ENCODE data around the gene C11orf16. TPM values are rescaled to one million over a fixed set of nuclear protein-coding genes. Genes with fewer than 3 reads are reported as not detected.
A peak's percentile ranks its signal among the peaks of the same experiment; 100 is the strongest.
"Not testable (repeated sequence)": the region's sequence is repeated elsewhere in the genome, so short reads cannot be mapped to it uniquely, and the experiment has no call there.

C11orf16 gene
- total RNA-seq, 1 donor: not detected

DNA sequence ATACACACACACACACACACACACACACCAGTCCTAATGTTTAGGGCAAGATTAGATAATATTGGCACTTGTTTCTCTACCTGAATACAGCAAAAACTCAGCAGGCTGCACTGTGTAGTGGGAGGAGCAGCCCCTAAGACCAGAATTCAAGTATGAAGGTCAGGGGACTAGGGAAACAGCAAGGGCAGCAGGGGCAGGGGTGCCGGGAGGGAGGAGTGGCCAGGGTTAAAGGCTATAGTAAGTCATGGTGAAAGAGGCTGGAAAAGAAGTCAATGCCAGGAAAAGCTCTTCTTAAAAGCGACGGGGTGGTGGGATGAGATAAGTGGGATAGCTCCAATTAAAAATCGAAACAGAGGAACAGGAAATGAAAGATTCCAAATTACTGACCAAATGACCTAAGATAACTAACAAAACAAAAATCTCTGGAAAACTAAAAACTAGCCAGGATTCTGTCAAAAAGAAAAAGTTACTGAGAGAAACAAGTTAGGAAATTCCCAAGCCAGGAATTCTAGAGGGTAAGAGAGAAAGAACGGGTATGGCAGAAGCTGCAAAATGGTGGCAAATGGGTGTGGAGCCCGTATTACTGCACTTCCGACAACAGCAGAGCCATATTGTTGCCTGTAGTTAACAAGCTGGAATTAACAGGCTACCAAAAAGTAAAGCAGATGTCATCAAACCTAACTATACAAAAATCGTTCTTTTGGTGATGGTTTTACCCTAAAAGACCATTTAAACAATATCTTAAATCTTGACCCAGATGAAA is 8.8 kb upstream of the C11orf16 start:
- no peaks in the 10 kb centered on the region for H3K9me3 ChIP-seq (ENCODE audit: low read depth, low read length)
- no peaks in the 10 kb centered on the region for H3K79me2 ChIP-seq (ENCODE audit: insufficient read depth, low read length)
- no peaks in the 10 kb centered on the region for H3K36me3 ChIP-seq (ENCODE audit: insufficient read depth, low read length)
- H3K27me3 ChIP-seq (ENCODE audit: insufficient read depth, low read length): no peaks in the 10 kb centered on the region
- no peak overlapping the region for H3K27ac ChIP-seq (ENCODE audit: low read depth, low read length)
- no peaks in the 10 kb centered on the region for H4K20me1 ChIP-seq (ENCODE audit: insufficient read depth, low read length)
- TF ChIP-seq, protein P1, sequence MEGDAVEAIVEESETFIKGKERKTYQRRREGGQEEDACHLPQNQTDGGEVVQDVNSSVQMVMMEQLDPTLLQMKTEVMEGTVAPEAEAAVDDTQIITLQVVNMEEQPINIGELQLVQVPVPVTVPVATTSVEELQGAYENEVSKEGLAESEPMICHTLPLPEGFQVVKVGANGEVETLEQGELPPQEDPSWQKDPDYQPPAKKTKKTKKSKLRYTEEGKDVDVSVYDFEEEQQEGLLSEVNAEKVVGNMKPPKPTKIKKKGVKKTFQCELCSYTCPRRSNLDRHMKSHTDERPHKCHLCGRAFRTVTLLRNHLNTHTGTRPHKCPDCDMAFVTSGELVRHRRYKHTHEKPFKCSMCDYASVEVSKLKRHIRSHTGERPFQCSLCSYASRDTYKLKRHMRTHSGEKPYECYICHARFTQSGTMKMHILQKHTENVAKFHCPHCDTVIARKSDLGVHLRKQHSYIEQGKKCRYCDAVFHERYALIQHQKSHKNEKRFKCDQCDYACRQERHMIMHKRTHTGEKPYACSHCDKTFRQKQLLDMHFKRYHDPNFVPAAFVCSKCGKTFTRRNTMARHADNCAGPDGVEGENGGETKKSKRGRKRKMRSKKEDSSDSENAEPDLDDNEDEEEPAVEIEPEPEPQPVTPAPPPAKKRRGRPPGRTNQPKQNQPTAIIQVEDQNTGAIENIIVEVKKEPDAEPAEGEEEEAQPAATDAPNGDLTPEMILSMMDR (IDR thresholded peaks at IDR 0.05; ENCODE audit: extremely low read depth, low read depth, low read length): no peak
- peak; percentile 71 for DNase-seq (ENCODE audit: insufficient read length, low spot score, missing footprints)
- H2AFZ ChIP-seq (ENCODE audit: low read length): no peak overlapping the region
- no peak overlapping the region for H3K4me2 ChIP-seq (ENCODE audit: insufficient read depth, low read length)
- no peaks in the 10 kb centered on the region for H3K4me1 ChIP-seq (ENCODE audit: insufficient read depth, low read length)
- H3K4me3 ChIP-seq (ENCODE audit: insufficient read depth, low read length): no peak overlapping the region

DNA sequence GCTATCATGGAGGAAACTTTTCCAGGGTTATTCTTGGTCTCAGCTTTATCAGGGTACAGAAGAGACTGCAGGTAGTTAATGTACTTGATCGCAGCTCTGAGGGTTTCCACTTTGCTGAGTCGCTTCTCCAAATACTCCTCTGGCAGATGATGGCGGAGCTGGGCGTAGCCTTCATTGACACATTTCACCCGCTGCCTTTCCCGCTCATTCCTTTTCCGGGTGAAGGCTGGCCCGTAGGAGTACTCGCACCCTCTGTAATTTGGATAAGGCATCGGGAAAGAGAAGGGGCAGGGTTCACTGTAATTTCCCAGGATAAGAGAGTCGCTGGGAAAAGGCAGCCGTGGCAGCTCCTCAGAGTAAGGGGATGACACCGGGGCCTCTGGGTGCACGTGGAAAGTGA is 4.9 kb upstream of the C11orf16 start:
- Histone ChIP-seq H3K27ac (ENCODE audit: low read depth, low read length) (no peak overlapping the region), H3K36me3 (ENCODE audit: insufficient read depth, low read length) (no peaks in the 10 kb centered on the region), H3K4me3 (ENCODE audit: insufficient read depth, low read length) (no peak overlapping the region), H3K27me3 (ENCODE audit: insufficient read depth, low read length) (no peaks in the 10 kb centered on the region), H2AFZ (ENCODE audit: low read length) (no peak overlapping the region), H4K20me1 (ENCODE audit: insufficient read depth, low read length) (no peaks in the 10 kb centered on the region), H3K9me3 (ENCODE audit: low read depth, low read length) (no peaks in the 10 kb centered on the region), H3K79me2 (ENCODE audit: insufficient read depth, low read length) (no peaks in the 10 kb centered on the region), H3K4me1 (ENCODE audit: insufficient read depth, low read length) (no peaks in the 10 kb centered on the region), H3K4me2 (ENCODE audit: insufficient read depth, low read length) (no peak overlapping the region)
- DNase-seq (ENCODE audit: insufficient read length, low spot score, missing footprints): no peak
- TF ChIP-seq, protein P1 (IDR thresholded peaks at IDR 0.05; ENCODE audit: extremely low read depth, low read depth, low read length): no peak

DNA sequence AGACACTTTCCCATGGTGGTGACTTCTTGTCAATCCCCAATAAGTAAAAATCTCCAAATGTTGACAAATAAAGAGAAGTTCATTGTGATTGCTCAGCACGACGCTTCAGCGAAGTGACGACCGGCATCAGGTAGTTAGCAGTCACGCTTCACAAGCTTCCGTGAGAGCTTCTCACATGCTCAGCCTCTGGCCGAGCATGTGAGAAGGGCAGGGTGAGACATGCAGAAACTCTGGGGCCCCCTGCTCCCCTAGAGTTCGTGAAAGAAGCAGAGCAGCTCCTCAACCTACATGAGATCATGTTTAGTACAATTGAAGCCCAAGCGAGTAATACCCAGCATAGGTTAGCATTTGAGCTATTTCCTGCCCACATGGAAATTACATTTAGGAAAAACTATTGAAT is 4.4 kb upstream of the C11orf16 start:
- H3K27me3 ChIP-seq (ENCODE audit: insufficient read depth, low read length): no peaks in the 10 kb centered on the region
- H3K4me2 ChIP-seq (ENCODE audit: insufficient read depth, low read length): no peak overlapping the region
- H3K79me2 ChIP-seq (ENCODE audit: insufficient read depth, low read length): no peaks in the 10 kb centered on the region
- H3K27ac ChIP-seq (ENCODE audit: low read depth, low read length): no peak overlapping the region
- no peaks in the 10 kb centered on the region for H4K20me1 ChIP-seq (ENCODE audit: insufficient read depth, low read length)
- H3K9me3 ChIP-seq (ENCODE audit: low read depth, low read length): no peaks in the 10 kb centered on the region
- DNase-seq (ENCODE audit: insufficient read length, low spot score, missing footprints): no peak
- no peak overlapping the region for H3K4me3 ChIP-seq (ENCODE audit: insufficient read depth, low read length)
- H3K4me1 ChIP-seq (ENCODE audit: insufficient read depth, low read length): no peaks in the 10 kb centered on the region
- no peak overlapping the region for H2AFZ ChIP-seq (ENCODE audit: low read length)
- TF ChIP-seq, protein P1 (IDR thresholded peaks at IDR 0.05; ENCODE audit: extremely low read depth, low read depth, low read length): no peak
- no peaks in the 10 kb centered on the region for H3K36me3 ChIP-seq (ENCODE audit: insufficient read depth, low read length)

DNA sequence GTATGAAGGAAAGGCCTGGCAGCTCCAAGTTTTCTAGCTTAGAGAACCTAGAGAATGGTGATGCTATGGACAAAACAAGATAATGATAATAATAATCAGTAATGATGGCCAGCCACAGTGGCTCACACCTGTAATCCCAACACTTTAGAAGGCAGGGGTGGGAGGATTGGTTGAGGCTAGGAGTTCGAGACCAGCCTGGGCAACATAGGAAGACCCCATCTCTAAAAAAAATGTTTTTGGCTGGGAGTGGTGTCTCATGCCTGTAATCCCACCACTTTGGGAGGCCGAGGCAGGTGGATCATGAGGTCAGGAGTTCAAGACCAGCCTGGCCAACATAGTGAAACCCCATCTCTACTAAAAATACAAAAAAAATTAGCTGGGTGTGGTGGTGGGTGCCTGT is 3.0 kb upstream of the C11orf16 start:
- not testable (repeated sequence) for H3K4me3 ChIP-seq (ENCODE audit: insufficient read depth, low read length); H3K4me2 ChIP-seq (ENCODE audit: insufficient read depth, low read length); DNase-seq (ENCODE audit: insufficient read length, low spot score, missing footprints)

More for the DNA sequence above, 3.0 kb upstream of the C11orf16 start:
- H3K9me3 ChIP-seq (ENCODE audit: low read depth, low read length); H3K27me3 ChIP-seq (ENCODE audit: insufficient read depth, low read length); H3K79me2 ChIP-seq (ENCODE audit: insufficient read depth, low read length); H3K4me1 ChIP-seq (ENCODE audit: insufficient read depth, low read length); H3K36me3 ChIP-seq (ENCODE audit: insufficient read depth, low read length); H2AFZ ChIP-seq (ENCODE audit: low read length); H3K27ac ChIP-seq (ENCODE audit: low read depth, low read length); H4K20me1 ChIP-seq (ENCODE audit: insufficient read depth, low read length): not testable (repeated sequence)
